ENCODE results near the gene CATSPER3. TPM values are rescaled to one million over a fixed set of nuclear protein-coding genes. Genes with fewer than 3 reads are reported as not detected.

The CATSPER3 gene
- under 1 TPM; 0.82 to 0.85 TPM for total RNA-seq

DNA sequence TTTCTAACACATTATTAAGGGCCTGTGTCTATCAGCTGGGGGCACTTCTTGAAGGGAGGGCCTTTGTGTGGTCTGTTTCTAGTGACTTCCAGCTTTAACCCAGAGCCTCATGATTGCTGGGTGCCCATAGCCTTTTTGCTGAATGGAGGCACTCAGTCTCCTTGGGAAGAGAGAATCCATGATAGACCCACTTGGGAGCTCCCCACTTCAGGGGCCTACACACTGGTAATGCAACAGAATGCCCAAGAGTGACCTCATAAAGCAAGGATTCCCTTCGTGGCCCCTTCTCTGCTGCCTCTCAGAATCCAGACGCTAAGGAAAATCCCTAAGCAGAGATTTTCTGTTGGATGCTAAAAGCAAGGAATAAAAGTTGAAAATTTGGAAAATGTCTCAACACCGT, at the start of gene CATSPER3:
TSS of gene CATSPER3 (plus strand) at position 301 of the 400 bp plus-strand sequence. CDS start at position 386, 85 bp downstream.
- Histone ChIP-seq H3K4me1 (no peaks in the 10 kb centered on the region), H3K27me3 (no peaks in the 10 kb centered on the region), H3K4me3 (no peak within 1 kb of the TSS), H3K9ac (ENCODE audit: low read depth in 2 of 2, low read length in 2 of 2) (no peak within 1 kb of the TSS), H3K36me3 (no peaks in the 10 kb centered on the region), H3K27ac (no peak within 1 kb of the TSS), H3K9me3 (no peaks in the 10 kb centered on the region)
- DNase-seq, result no peak
- no peak for TF ChIP-seq CTCF (IDR thresholded peaks at IDR 0.05)
- intact Hi-C loops (cut with DNase I), result no loop called here

- Histone ChIP-seq H3K9ac (ENCODE audit: low read depth in 2 of 2, low read length in 2 of 2) (no peak overlapping the region), H3K4me1 (no peaks in the 10 kb centered on the region), H3K36me3 (no peaks in the 10 kb centered on the region), H3K4me3 (no peak overlapping the region), H3K9me3 (no peaks in the 10 kb centered on the region), H3K27me3 (no peaks in the 10 kb centered on the region), H3K27ac (no peak overlapping the region)
- DNase-seq, result no peak
- no peak for TF ChIP-seq CTCF (IDR thresholded peaks at IDR 0.05)
- intact Hi-C loops (cut with DNase I), result loop anchor here (5.0 kb wide), 1 partner anchor 273 kb away; no protein-coding TSS in a partner anchor
Measured at GRCh38 chr5:134918861-134919260, 48.8 kb upstream of the CATSPER3 start.

GRCh38 chr5:134920848-134921575, 46.7 kb upstream of the CATSPER3 start:
- no peak for TF ChIP-seq CTCF (IDR thresholded peaks at IDR 0.05)
- no peak overlapping the region for H3K27ac ChIP-seq
- H3K9me3 ChIP-seq, result no peaks in the 10 kb centered on the region
- intact Hi-C loops (cut with DNase I), result no loop called here
- H3K27me3 ChIP-seq, result no peaks in the 10 kb centered on the region
- no peak for DNase-seq
- H3K36me3 ChIP-seq, result no peaks in the 10 kb centered on the region
- H3K9ac ChIP-seq (ENCODE audit: low read depth in 2 of 2, low read length in 2 of 2), result no peak overlapping the region
- H3K4me3 ChIP-seq, result no peak overlapping the region
- no peaks in the 10 kb centered on the region for H3K4me1 ChIP-seq

GRCh38 chr5:134932508-134932907, 35.2 kb upstream of the CATSPER3 start:
- Histone ChIP-seq H3K9me3 (no peaks in the 10 kb centered on the region), H3K9ac (ENCODE audit: low read depth in 2 of 2, low read length in 2 of 2) (no peak overlapping the region), H3K27ac (no peak overlapping the region), H3K27me3 (no peaks in the 10 kb centered on the region), H3K4me3 (no peak overlapping the region), H3K4me1 (no peaks in the 10 kb centered on the region), H3K36me3 (no peaks in the 10 kb centered on the region)
- DNase-seq, result no peak
- TF ChIP-seq CTCF (IDR thresholded peaks at IDR 0.05), result no peak
- intact Hi-C loops (cut with DNase I), result no loop called here

DNA sequence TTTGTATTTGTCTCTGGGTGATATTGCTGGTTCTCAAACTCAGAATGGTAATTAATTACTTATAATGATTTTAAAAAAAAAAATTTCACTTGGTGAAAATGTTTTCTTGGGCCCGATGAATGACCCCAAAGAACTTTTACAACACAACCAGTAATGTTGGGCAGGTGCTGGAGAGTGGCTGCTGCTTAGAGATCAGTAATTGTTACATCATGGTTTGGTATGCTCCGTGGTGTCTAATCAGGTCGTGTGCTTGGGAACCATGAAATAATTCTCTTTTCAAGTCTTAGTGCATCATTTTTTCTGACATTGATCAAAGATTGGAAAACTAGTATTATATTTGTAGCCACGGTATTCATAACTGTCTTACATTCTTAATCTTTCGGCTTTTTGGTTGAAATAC, 33.5 kb upstream of the CATSPER3 start:
- no peak for DNase-seq
- Histone ChIP-seq H3K4me3 (no peak overlapping the region), H3K27me3 (no peaks in the 10 kb centered on the region), H3K9me3 (no peaks in the 10 kb centered on the region), H3K27ac (no peak overlapping the region), H3K36me3 (no peaks in the 10 kb centered on the region), H3K4me1 (no peaks in the 10 kb centered on the region), H3K9ac (ENCODE audit: low read depth in 2 of 2, low read length in 2 of 2) (no peak overlapping the region)
- intact Hi-C loops (cut with DNase I), result no loop called here
- no peak for TF ChIP-seq CTCF (IDR thresholded peaks at IDR 0.05)

Data from colonic mucosa (tissue), 4 donors.